SK-N-MC (cell line): ENCODE results near the gene GNPAT.

Experiments
- EZH2 ChIP-seq: fragments of 200-600 bp; sonication (generic); IDR thresholded peaks from one replicate; pipeline ENCODE4 v1.6.1; 2017; ENCODE audit warnings: antibody characterized with exemption
- FOXP2 ChIP-seq: optimal IDR thresholded peaks from 2 replicates; pipeline ENCODE3; 2011; ENCODE audit warnings: mild to moderate bottlenecking, moderate library complexity; ENCODE audit not compliant: insufficient read depth; ENCODE audit errors: extremely low read length, control extremely low read depth
- POLR2AphosphoS5 ChIP-seq: IDR thresholded peaks from 2 replicates; pipeline ENCODE4 v1.6.1; 2012; ENCODE audit warnings: mild to moderate bottlenecking, low read depth, low read length, borderline replicate concordance

GRCh38 chr1:231317306-231318014 lies 76.4 kb downstream of the GNPAT start:
- TF ChIP-seq POLR2AphosphoS5 (no peak), EZH2 (no peak), FOXP2 (no peak)
